GM18951 (cell line): Measurements from ENCODE around the gene MTHFD1L.
"Not testable (repeated sequence)": the region's sequence is repeated elsewhere in the genome, so short reads cannot be mapped to it uniquely, and the experiment has no call there.

Experiments used
- POLR2A ChIP-seq: IDR thresholded peaks from 4 replicates; pipeline ENCODE4 v1.6.1; 2011; ENCODE audit warnings: mild to moderate bottlenecking; ENCODE audit not compliant: insufficient read length, insufficient read depth; ENCODE audit errors: extremely low read depth
- in situ Hi-C: fragments of 300-500 bp; cut with MboI; formaldehyde crosslinking; loops from one replicate; pipeline ENCODE4 v1.12.0; 2022; ENCODE audit warnings: low sequenced_read_pairs, mixed read lengths, inconsistent platforms; ENCODE audit not compliant: unreplicated experiment

The MTHFD1L gene

GRCh38 chr6:151118461-151119123 lies 253.1 kb downstream of the MTHFD1L start:
- no peak for TF ChIP-seq POLR2A
- in situ Hi-C loops = no loop called here

GRCh38 chr6:151119823-151120524 lies 254.5 kb downstream of the MTHFD1L start:
- in situ Hi-C loops = no loop called here
- no peak for TF ChIP-seq POLR2A

GRCh38 chr6:151121900-151122299 lies 256.4 kb downstream of the MTHFD1L start:
- no peak for TF ChIP-seq POLR2A
- in situ Hi-C loops = no loop called here

- in situ Hi-C loops = not testable (repeated sequence)
Measured at GRCh38 chr6:151123641-151124040, 258.1 kb downstream of the MTHFD1L start.

- in situ Hi-C loops = not testable (repeated sequence)
Measured at GRCh38 chr6:151125242-151125641, 259.7 kb downstream of the MTHFD1L start.

GRCh38 chr6:151125651-151126416 lies 260.3 kb downstream of the MTHFD1L start:
- in situ Hi-C loops = not testable (repeated sequence)

GRCh38 chr6:151126417-151126724 lies 260.9 kb downstream of the MTHFD1L start:
- in situ Hi-C loops = not testable (repeated sequence)

- in situ Hi-C loops = not testable (repeated sequence)
Measured at GRCh38 chr6:151127133-151127798, 261.8 kb downstream of the MTHFD1L start.

- in situ Hi-C loops = no loop called here
- TF ChIP-seq POLR2A = no peak
Measured at GRCh38 chr6:151128763-151129370, 263.4 kb downstream of the MTHFD1L start.

- in situ Hi-C loops = no loop called here
- TF ChIP-seq POLR2A = no peak
Measured at GRCh38 chr6:151130329-151130728, 264.8 kb downstream of the MTHFD1L start.

GRCh38 chr6:151131324-151132007 lies 266.0 kb downstream of the MTHFD1L start:
- in situ Hi-C loops = no loop called here
- no peak for TF ChIP-seq POLR2A

- no peak for TF ChIP-seq POLR2A
- in situ Hi-C loops = no loop called here
Measured at GRCh38 chr6:151136141-151136755, 270.7 kb downstream of the MTHFD1L start.

- in situ Hi-C loops = no loop called here
- TF ChIP-seq POLR2A = no peak
Measured at GRCh38 chr6:151137542-151137941, 272.0 kb downstream of the MTHFD1L start.
